OCI-LY3 (cell line): Measurements from ENCODE around the gene IRX6.

Experiments used
- EZH2phosphoT487 ChIP-seq: fragments of 200-600 bp; shearing (Covaris generic); IDR thresholded peaks from 2 replicates; pipeline ENCODE4 v1.6.1; 2018; ENCODE audit warnings: antibody characterized with exemption, mixed run types, low read depth
- TF ChIP-seq, protein P1 (sequence below): fragments of 200-600, 300-600 bp; sonication (generic); IDR thresholded peaks from 2 replicates; pipeline ENCODE4 v1.5.1; 2014; ENCODE audit warnings: antibody characterized with exemption, low read length, low read depth

DNA sequence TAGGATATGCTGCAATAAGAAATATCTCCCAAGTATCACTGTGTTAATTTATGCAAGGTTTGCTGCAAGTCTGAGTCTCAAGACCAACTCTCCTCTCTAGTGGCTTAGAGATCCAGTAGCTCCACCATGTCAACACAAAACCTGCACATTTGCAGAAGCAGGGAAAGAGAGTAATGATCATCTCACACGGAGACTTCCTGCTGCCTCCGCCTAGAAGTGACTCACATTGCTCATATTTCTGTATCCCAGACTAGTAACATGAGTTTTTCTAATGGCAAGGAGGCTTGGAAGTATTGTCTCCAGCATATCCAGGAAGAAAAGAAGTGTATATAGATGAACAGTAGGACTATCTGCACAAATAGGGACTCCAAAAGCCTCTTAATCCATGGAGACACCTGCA lies 15.0 kb upstream of the IRX6 start:
- TF ChIP-seq, protein P1, sequence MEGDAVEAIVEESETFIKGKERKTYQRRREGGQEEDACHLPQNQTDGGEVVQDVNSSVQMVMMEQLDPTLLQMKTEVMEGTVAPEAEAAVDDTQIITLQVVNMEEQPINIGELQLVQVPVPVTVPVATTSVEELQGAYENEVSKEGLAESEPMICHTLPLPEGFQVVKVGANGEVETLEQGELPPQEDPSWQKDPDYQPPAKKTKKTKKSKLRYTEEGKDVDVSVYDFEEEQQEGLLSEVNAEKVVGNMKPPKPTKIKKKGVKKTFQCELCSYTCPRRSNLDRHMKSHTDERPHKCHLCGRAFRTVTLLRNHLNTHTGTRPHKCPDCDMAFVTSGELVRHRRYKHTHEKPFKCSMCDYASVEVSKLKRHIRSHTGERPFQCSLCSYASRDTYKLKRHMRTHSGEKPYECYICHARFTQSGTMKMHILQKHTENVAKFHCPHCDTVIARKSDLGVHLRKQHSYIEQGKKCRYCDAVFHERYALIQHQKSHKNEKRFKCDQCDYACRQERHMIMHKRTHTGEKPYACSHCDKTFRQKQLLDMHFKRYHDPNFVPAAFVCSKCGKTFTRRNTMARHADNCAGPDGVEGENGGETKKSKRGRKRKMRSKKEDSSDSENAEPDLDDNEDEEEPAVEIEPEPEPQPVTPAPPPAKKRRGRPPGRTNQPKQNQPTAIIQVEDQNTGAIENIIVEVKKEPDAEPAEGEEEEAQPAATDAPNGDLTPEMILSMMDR = no peak
- no peak for TF ChIP-seq EZH2phosphoT487
